IMR-90 (cell line): ENCODE data around the gene SNRNP200. TPM values are rescaled to one million over a fixed set of nuclear protein-coding genes. Genes with fewer than 3 reads are reported as not detected.

Source experiments
- ATAC-seq: fragments of 200-7000 bp; cut with Tn5 transposase; 2 replicates; pipeline ENCODE4 v1.9.1; 2020; ENCODE audit warnings: low read depth, mild to moderate bottlenecking, moderate library complexity
- BruUV-seq: library from RNA; stranded (reverse); fragments of 400-500 nt; replicated peaks from 2 replicates; lab custom pipeline; 2021; lab: Mats Ljungman, UMichigan
- CTCF ChIA-PET: fragments of 300-600 bp; formaldehyde crosslinking; extraction: SDS; loops from one replicate; lab custom pipeline; 2021; ENCODE audit warnings: antibody characterized with exemption; lab: Yijun Ruan, JAX
- POLR2A ChIA-PET: fragments of 300-600 bp; sonication (Branson Sonifier 250); formaldehyde crosslinking; loops from one replicate; lab custom pipeline; 2022; ENCODE audit warnings: antibody characterized with exemption; ENCODE audit not compliant: unreplicated experiment; lab: Charles Lee
- DNase-seq: peaks from one replicate; pipeline ENCODE4 v3.0.0; 2013
- H2AFZ ChIP-seq: replicated peaks from 2 replicates; pipeline ENCODE3; 2013; ENCODE audit warnings: low read length, mild to moderate bottlenecking; ENCODE audit not compliant: poor library complexity
- H2AK5ac ChIP-seq: 2 replicates; pipeline ENCODE4 v1.6.1; 2013; ENCODE audit warnings: low read depth, low read length, inconsistent platforms
- H2AK9ac ChIP-seq: replicated peaks from 2 replicates; pipeline ENCODE3; 2013; ENCODE audit warnings: mild to moderate bottlenecking, low read depth, low read length, moderate library complexity; ENCODE audit not compliant: poor library complexity
- H2BK120ac ChIP-seq: 2 replicates; pipeline ENCODE4 v1.6.1; 2013; ENCODE audit warnings: low read depth, low read length, inconsistent platforms
- H2BK15ac ChIP-seq: 3 replicates; pipeline ENCODE4 v1.6.1; 2013; ENCODE audit warnings: low read depth, low read length, inconsistent platforms
- H2BK20ac ChIP-seq: 2 replicates; pipeline ENCODE4 v1.6.1; 2013; ENCODE audit warnings: low read depth, mild to moderate bottlenecking, inconsistent platforms, low read length, moderate library complexity
- H2BK5ac ChIP-seq: 2 replicates; pipeline ENCODE4 v1.6.1; 2013; ENCODE audit warnings: mild to moderate bottlenecking, low read depth, low read length, inconsistent platforms; ENCODE audit not compliant: poor library complexity, severe bottlenecking
- H3K14ac ChIP-seq: replicated peaks from 2 replicates; pipeline ENCODE4 v1.6.1; 2013; ENCODE audit warnings: low read depth, low read length, inconsistent platforms
- H3K18ac ChIP-seq: 2 replicates; pipeline ENCODE4 v1.6.1; 2013; ENCODE audit warnings: low read depth, low read length, control low read depth
- H3K23ac ChIP-seq: 2 replicates; pipeline ENCODE4 v1.6.1; 2013; ENCODE audit warnings: low read depth, low read length, inconsistent platforms
- H3K27ac ChIP-seq: 2 replicates; pipeline ENCODE4 v1.5.1; 2013; ENCODE audit warnings: mild to moderate bottlenecking, control low read depth, low read length; ENCODE audit not compliant: insufficient read depth
- H3K27me3 ChIP-seq: 2 replicates; pipeline ENCODE4 v1.6.1; 2013; ENCODE audit warnings: low read length; ENCODE audit not compliant: control insufficient read depth, insufficient read depth
- H3K36me3 ChIP-seq: 2 replicates; pipeline ENCODE4 v1.6.1; 2013; ENCODE audit warnings: low read length, mixed read lengths; ENCODE audit not compliant: control insufficient read depth, insufficient read depth
- H3K4ac ChIP-seq: 2 replicates; pipeline ENCODE4 v1.6.1; 2013; ENCODE audit warnings: low read depth, low read length, inconsistent platforms
- H3K4me1 ChIP-seq: 2 replicates; pipeline ENCODE4 v1.6.1; 2013; ENCODE audit warnings: low read length, mixed read lengths; ENCODE audit not compliant: control insufficient read depth, insufficient read depth
- H3K4me2 ChIP-seq: 2 replicates; pipeline ENCODE4 v1.6.1; 2013; ENCODE audit warnings: low read depth, mild to moderate bottlenecking, control low read depth, low read length, moderate library complexity
- H3K4me3 ChIP-seq: 2 replicates; pipeline ENCODE4 v1.5.1; 2013; ENCODE audit warnings: low read depth, mild to moderate bottlenecking, control low read depth, low read length, moderate library complexity; ENCODE audit not compliant: insufficient read depth
- H3K56ac ChIP-seq: 2 replicates; pipeline ENCODE4 v1.6.1; 2013; ENCODE audit warnings: low read length, inconsistent platforms; ENCODE audit not compliant: insufficient read depth; ENCODE audit errors: extremely low read depth
- H3K79me1 ChIP-seq, 2 experiments: 2 replicates each; pipeline ENCODE4 v1.6.1; 2013; ENCODE audit warnings: low read length in 2 of 2, inconsistent platforms in 1 of 2, low read depth in 1 of 2
- H3K9ac ChIP-seq: 2 replicates; pipeline ENCODE4 v1.6.1; 2013; ENCODE audit warnings: low read depth, low read length, control low read depth
- H3K9me1 ChIP-seq: 2 replicates; pipeline ENCODE4 v1.6.1; 2013; ENCODE audit warnings: low read length, inconsistent platforms; ENCODE audit not compliant: insufficient read depth
- H3K9me3 ChIP-seq: 2 replicates; pipeline ENCODE4 v1.6.1; 2013; ENCODE audit warnings: low read length; ENCODE audit not compliant: control insufficient read depth, insufficient read depth
- H4K20me1 ChIP-seq: 2 replicates; pipeline ENCODE4 v1.6.1; 2013; ENCODE audit warnings: low read length, inconsistent platforms; ENCODE audit not compliant: insufficient read depth
- H4K5ac ChIP-seq: 2 replicates; pipeline ENCODE4 v1.6.1; 2013; ENCODE audit warnings: mild to moderate bottlenecking, low read depth, low read length, control low read depth
- H4K8ac ChIP-seq, 2 experiments: 2 replicates each; pipeline ENCODE4 v1.6.1; 2013; ENCODE audit warnings: low read depth in 2 of 2, low read length in 2 of 2, control low read depth in 1 of 2, inconsistent platforms in 1 of 2
- H4K91ac ChIP-seq: 2 replicates; pipeline ENCODE4 v1.6.1; 2013; ENCODE audit warnings: low read depth, low read length, inconsistent platforms; ENCODE audit not compliant: insufficient read depth
- BHLHE40 ChIP-seq: fragments of 150-350 bp; IDR thresholded peaks from 2 replicates; pipeline ENCODE4 v1.6.1; 2016; ENCODE audit warnings: mild to moderate bottlenecking, low read depth, low read length
- CEBPB ChIP-seq: IDR thresholded peaks from 2 replicates; pipeline ENCODE4 v1.6.1; 2012; ENCODE audit warnings: low read depth, low read length, improper control_type of control experiment
- CHD1 ChIP-seq: IDR thresholded peaks from 2 replicates; pipeline ENCODE4 v1.6.1; 2012; ENCODE audit warnings: low read depth, low read length, improper control_type of control experiment
- ELK1 ChIP-seq: fragments of 150-350 bp; IDR thresholded peaks from 2 replicates; pipeline ENCODE4 v1.6.1; 2016; ENCODE audit warnings: low read depth, mild to moderate bottlenecking, low read length, moderate library complexity, borderline replicate concordance
- FOS ChIP-seq: fragments of 150-350 bp; IDR thresholded peaks from 2 replicates; pipeline ENCODE4 v1.6.1; 2016; ENCODE audit warnings: low read depth, low read length
- MAFK ChIP-seq: IDR thresholded peaks from 2 replicates; pipeline ENCODE4 v1.6.1; 2012; ENCODE audit warnings: low read depth, low read length, improper control_type of control experiment
- MAZ ChIP-seq: IDR thresholded peaks from 2 replicates; pipeline ENCODE4 v1.6.1; 2012; ENCODE audit warnings: low read depth, mild to moderate bottlenecking, low read length, improper control_type of control experiment, moderate library complexity, borderline replicate concordance
- MXI1 ChIP-seq: IDR thresholded peaks from 2 replicates; pipeline ENCODE4 v1.6.1; 2012; ENCODE audit warnings: low read depth, mild to moderate bottlenecking, low read length, moderate library complexity, borderline replicate concordance
- NFE2L2 ChIP-seq: fragments of 150-350 bp; IDR thresholded peaks from 2 replicates; pipeline ENCODE4 v1.6.1; 2016; ENCODE audit warnings: low read depth, mild to moderate bottlenecking, low read length
- POLR2A ChIP-seq: IDR thresholded peaks from 2 replicates; pipeline ENCODE4 v1.6.1; 2012; ENCODE audit warnings: mild to moderate bottlenecking, low read depth, low read length
- RAD21 ChIP-seq: IDR thresholded peaks from 2 replicates; pipeline ENCODE4 v1.6.1; 2012; ENCODE audit warnings: low read length, improper control_type of control experiment
- RCOR1 ChIP-seq: IDR thresholded peaks from 2 replicates; pipeline ENCODE4 v1.6.1; 2012; ENCODE audit warnings: mild to moderate bottlenecking, low read length, improper control_type of control experiment; ENCODE audit not compliant: insufficient replicate concordance
- RFX5 ChIP-seq: IDR thresholded peaks from 2 replicates; pipeline ENCODE4 v1.8.0; 2012; ENCODE audit warnings: low read depth, mild to moderate bottlenecking, low read length, moderate library complexity
- SMC3 ChIP-seq: fragments of 150-350 bp; IDR thresholded peaks from 2 replicates; pipeline ENCODE4 v1.6.1; 2016; ENCODE audit warnings: low read depth, mild to moderate bottlenecking, antibody characterized with exemption, low read length, moderate library complexity
- USF2 ChIP-seq: fragments of 150-350 bp; IDR thresholded peaks from 2 replicates; pipeline ENCODE4 v1.6.1; 2017; ENCODE audit warnings: mild to moderate bottlenecking, antibody characterized with exemption, low read length, low read depth
- WGBS, 2 experiments: methylation state at CpG; one replicate each; pipeline versions ENCODE4 v1.1.5 to v1.1.7; 2013; ENCODE audit warnings: missing lambda C conversion rate in 2 of 2; ENCODE audit not compliant: insufficient read length in 1 of 2; ENCODE audit errors: extremely low coverage in 2 of 2; 5-methylcytosine and 5-hydroxymethylcytosine counted together
- dilution Hi-C: fragments of 300-500 bp; cut with HindIII; formaldehyde crosslinking; loops from one replicate; pipeline ENCODE4 v1.14.3; 2018; ENCODE audit warnings: low sequenced_read_pairs; ENCODE audit not compliant: unreplicated experiment
- in situ Hi-C: fragments of 300-500 bp; cut with MboI; formaldehyde crosslinking; loops from 3 replicates; pipeline ENCODE4 v1.14.3; 2019; ENCODE audit warnings: low sequenced_read_pairs, inconsistent platforms, mixed read lengths
- intact Hi-C: fragments of 100-400 bp; cut with micrococcal nuclease; formaldehyde crosslinking; loops from 2 replicates; pipeline ENCODE4 v1.10.0; 2022
- polyA plus RNA-seq, 3 experiments: library from polyadenylated mRNA; depleted of rRNA; stranded (reverse); fragments of >200 nt; gene quantifications; 2 replicates each; pipeline ENCODE4 v1.2.3, GENCODE V29; 2012; ENCODE audit warnings: low replicate concordance in 1 of 3
- total RNA-seq: library from RNA; depleted of rRNA; stranded (reverse); fragments of >200 nt; gene quantifications from 2 replicates; pipeline ENCODE4 v1.2.3, GENCODE V29; 2012
- TF ChIP-seq, protein P1 (sequence below): conservative IDR thresholded peaks from 2 replicates; pipeline ENCODE4 v1.5.1; 2012; ENCODE audit warnings: mild to moderate bottlenecking, low read depth, low read length, improper control_type of control experiment

Gene SNRNP200
- total and polyA plus RNA-seq, 2 of the 4 experiments (the other 2 are of a cell fraction), result 44.1 to 108 TPM

- H2AK5ac ChIP-seq, result no peak overlapping the region
- no peak overlapping the region for H3K9ac ChIP-seq
- in situ Hi-C loops (no loop called here), intact Hi-C loops (no loop called here), dilution Hi-C loops (no loop called here)
- H3K4me3 ChIP-seq, result no peak overlapping the region
- WGBS, 2 experiments, result no CpG with 5 or more reads among the region's 4 CpGs
- BruUV-seq, result no TSS peak
- H2BK5ac ChIP-seq, result no peak overlapping the region
- H3K27ac ChIP-seq, result no peak overlapping the region
- DNase-seq (no peak), ATAC-seq (no peak)
- H3K79me1 ChIP-seq, result no peaks in the 10 kb centered on the region
- TF ChIP-seq, protein P1, sequence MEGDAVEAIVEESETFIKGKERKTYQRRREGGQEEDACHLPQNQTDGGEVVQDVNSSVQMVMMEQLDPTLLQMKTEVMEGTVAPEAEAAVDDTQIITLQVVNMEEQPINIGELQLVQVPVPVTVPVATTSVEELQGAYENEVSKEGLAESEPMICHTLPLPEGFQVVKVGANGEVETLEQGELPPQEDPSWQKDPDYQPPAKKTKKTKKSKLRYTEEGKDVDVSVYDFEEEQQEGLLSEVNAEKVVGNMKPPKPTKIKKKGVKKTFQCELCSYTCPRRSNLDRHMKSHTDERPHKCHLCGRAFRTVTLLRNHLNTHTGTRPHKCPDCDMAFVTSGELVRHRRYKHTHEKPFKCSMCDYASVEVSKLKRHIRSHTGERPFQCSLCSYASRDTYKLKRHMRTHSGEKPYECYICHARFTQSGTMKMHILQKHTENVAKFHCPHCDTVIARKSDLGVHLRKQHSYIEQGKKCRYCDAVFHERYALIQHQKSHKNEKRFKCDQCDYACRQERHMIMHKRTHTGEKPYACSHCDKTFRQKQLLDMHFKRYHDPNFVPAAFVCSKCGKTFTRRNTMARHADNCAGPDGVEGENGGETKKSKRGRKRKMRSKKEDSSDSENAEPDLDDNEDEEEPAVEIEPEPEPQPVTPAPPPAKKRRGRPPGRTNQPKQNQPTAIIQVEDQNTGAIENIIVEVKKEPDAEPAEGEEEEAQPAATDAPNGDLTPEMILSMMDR, result no peak
- TF ChIP-seq RCOR1 (no peak), RAD21 (no peak), CHD1 (no peak), NFE2L2 (no peak), MAFK (no peak), MAZ (no peak), CEBPB (no peak), MXI1 (no peak), BHLHE40 (no peak), RFX5 (no peak), USF2 (no peak), FOS (no peak), SMC3 (no peak), POLR2A (no peak), ELK1 (no peak)
- H3K4me2 ChIP-seq, result no peak overlapping the region
- H3K9me3 ChIP-seq, result no peaks in the 10 kb centered on the region
- H3K36me3 ChIP-seq, result no peaks in the 10 kb centered on the region
- peaks cover 17% of the 10 kb centered on the region for H3K9me1 ChIP-seq
- H3K14ac ChIP-seq, result no peak overlapping the region
- no peak overlapping the region for H4K91ac ChIP-seq
- H3K4ac ChIP-seq, result no peak overlapping the region
- no peak overlapping the region for H2BK15ac ChIP-seq
- no peak overlapping the region for H3K18ac ChIP-seq
- CTCF ChIA-PET, result no interaction called here
- H2AFZ ChIP-seq, result no peak overlapping the region
- no peak overlapping the region for H2BK120ac ChIP-seq
- peaks cover 12% of the 10 kb centered on the region for H3K4me1 ChIP-seq
- H2BK20ac ChIP-seq, result no peak overlapping the region
- H3K56ac ChIP-seq, result no peak overlapping the region
- no peak overlapping the region for H2AK9ac ChIP-seq
- peaks cover 3% of the 10 kb centered on the region for H3K27me3 ChIP-seq
- no peaks in the 10 kb centered on the region for H4K20me1 ChIP-seq
- no peak overlapping the region for H3K23ac ChIP-seq
- POLR2A ChIA-PET, result no interaction called here
- no peak overlapping the region for H4K5ac ChIP-seq
- H4K8ac ChIP-seq, result no peak overlapping the region
These were observed 13.4 kb upstream of the SNRNP200 start for GRCh38 chr2:96318723-96319122.
